Mucosa of descending colon (tissue), 3 donors: ENCODE data around the gene PHLDB3. TPM values are rescaled to one million over a fixed set of nuclear protein-coding genes. Genes with fewer than 3 reads are reported as not detected.

Experiments used
- ATAC-seq: fragments of 200-7000 bp; cut with Tn5 transposase; one replicate; pipeline ENCODE4 v1.9.1; 2020; ENCODE audit warnings: mild to moderate bottlenecking, moderate library complexity
- DNase-seq, 3 donors: peaks; one replicate each; pipeline ENCODE4 v3.0.0-alpha.2; 2020
- H3K36me3 ChIP-seq: fragments of 200-600 bp; one replicate; pipeline ENCODE4 v1.8.0; 2021; ENCODE audit warnings: low read depth, mild to moderate bottlenecking
- H3K4me1 ChIP-seq: fragments of 200-600 bp; one replicate; pipeline ENCODE4 v1.8.0; 2021; ENCODE audit warnings: low read depth, mild to moderate bottlenecking
- H3K4me3 ChIP-seq: fragments of 200-600 bp; one replicate; pipeline ENCODE4 v1.8.0; 2021; ENCODE audit warnings: mild to moderate bottlenecking
- H3K9me3 ChIP-seq: fragments of 200-600 bp; one replicate; pipeline ENCODE4 v1.8.0; 2021; ENCODE audit warnings: mild to moderate bottlenecking
- CTCF ChIP-seq: fragments of 200-600 bp; IDR thresholded peaks from one replicate; pipeline ENCODE4 v1.8.0; 2022; ENCODE audit warnings: antibody characterized with exemption, mild to moderate bottlenecking
- intact Hi-C, 2 donors: fragments of 100-400 bp; cut with DNase I in 1 of 2; cut with micrococcal nuclease in 1 of 2; formaldehyde crosslinking; loops; one replicate each; pipeline versions ENCODE4 v1.11.0 to v1.11.1; 2022; cut with DNase I, micrococcal nuclease
- total RNA-seq, 3 donors: library from RNA; stranded (reverse); fragmentation: NEBNext Ultra II Directional in 2 of 3; extraction: Animal tissue kit (Norgen Biotek cat#: 25700) in 2 of 3; gene quantifications; one replicate each; pipeline versions ENCODE4 v1.2.1 to v1.2.4, GENCODE V29; 2021 to 2023
- donor health status: DM: no; HTN: no; CAD: no; lungs with moderate emphysema.
- donor health status: DM: no; HTN: no; CAD: no.
- donor health status: DM: no; HTN: yes; CAD: no.

The PHLDB3 gene
- total RNA-seq, 3 donors from 2014 or later, result 13.2 to 22.4 (median 21.3) TPM

GRCh38 chr19:43501661-43502418 is 2.7 kb downstream of the PHLDB3 start:
- H3K9me3 ChIP-seq, result no peaks in the 10 kb centered on the region
- no peak overlapping the region for H3K4me3 ChIP-seq
- TF ChIP-seq CTCF, result no peak
- H3K4me1 ChIP-seq, result peaks cover 8% of the 10 kb centered on the region
- no peaks in the 10 kb centered on the region for H3K36me3 ChIP-seq
- intact Hi-C loops, result no loop called here
- ATAC-seq (no peak), DNase-seq (no peak)

GRCh38 chr19:43499042-43499441 is 5.5 kb downstream of the PHLDB3 start:
- intact Hi-C loops, result no loop called here
- Histone ChIP-seq H3K36me3 (peaks cover 4% of the 10 kb centered on the region), H3K4me3 (no peak overlapping the region), H3K9me3 (no peaks in the 10 kb centered on the region), H3K4me1 (peaks cover 6% of the 10 kb centered on the region)
- DNase-seq (no peak), ATAC-seq (peak; percentile 55)
- TF ChIP-seq CTCF, result no peak

- intact Hi-C loops, result no loop called here
- TF ChIP-seq CTCF, result no peak
- ATAC-seq (no peak), DNase-seq (no peak)
- Histone ChIP-seq H3K4me3 (no peak overlapping the region), H3K36me3 (peaks cover 4% of the 10 kb centered on the region), H3K9me3 (no peaks in the 10 kb centered on the region), H3K4me1 (peaks cover 6% of the 10 kb centered on the region)
Observed at GRCh38 chr19:43498233-43498842, 6.2 kb downstream of the PHLDB3 start.

GRCh38 chr19:43496960-43497359 is 7.6 kb downstream of the PHLDB3 start:
- Histone ChIP-seq H3K9me3 (no peaks in the 10 kb centered on the region), H3K4me1 (peaks cover 4% of the 10 kb centered on the region), H3K4me3 (no peak overlapping the region), H3K36me3 (peaks cover 4% of the 10 kb centered on the region)
- ATAC-seq (no peak), DNase-seq (no peak)
- no peak for TF ChIP-seq CTCF
- intact Hi-C loops, result no loop called here

- no peak for DNase-seq
- Histone ChIP-seq H3K4me3 (no peak overlapping the region), H3K4me1 (peaks cover 4% of the 10 kb centered on the region), H3K9me3 (no peaks in the 10 kb centered on the region), H3K36me3 (peaks cover 4% of the 10 kb centered on the region)
- intact Hi-C loops, result no loop called here
- no peak for ATAC-seq
- TF ChIP-seq CTCF, result no peak
Observed at GRCh38 chr19:43495082-43495481, 9.5 kb downstream of the PHLDB3 start.
